Fibroblast of lung (primary cell): ENCODE results near the gene ZIK1. TPM values are rescaled to one million over a fixed set of nuclear protein-coding genes. Genes with fewer than 3 reads are reported as not detected.

ENCODE experiments used
- DNase-seq, 2 donors: peaks; one replicate each; pipeline versions ENCODE4 v3.0.0 to v3.0.0-alpha.2; 2010; ENCODE audit warnings: low read depth in 2 of 2
- H2AFZ ChIP-seq: 2 replicates; pipeline ENCODE4 v1.5.1; 2012; ENCODE audit warnings: low read length, control low read depth, inconsistent platforms
- H3K27ac ChIP-seq: 2 replicates; pipeline ENCODE4 v1.5.1; 2011; ENCODE audit warnings: low read length, control low read depth; ENCODE audit not compliant: insufficient read depth
- H3K27me3 ChIP-seq: 2 replicates; pipeline ENCODE4 v1.5.1; 2011; ENCODE audit warnings: mild to moderate bottlenecking, low read length; ENCODE audit not compliant: control insufficient read depth, insufficient read depth
- H3K36me3 ChIP-seq: 2 replicates; pipeline ENCODE4 v1.5.1; 2011; ENCODE audit warnings: low read length; ENCODE audit not compliant: control insufficient read depth, insufficient read depth
- H3K4me1 ChIP-seq: 2 replicates; pipeline ENCODE4 v1.5.1; 2011; ENCODE audit warnings: low read length; ENCODE audit not compliant: control insufficient read depth, insufficient read depth; ENCODE audit errors: extremely low read depth
- H3K4me2 ChIP-seq: 2 replicates; pipeline ENCODE4 v1.5.1; 2011; ENCODE audit warnings: low read length, control low read depth; ENCODE audit not compliant: insufficient read depth; ENCODE audit errors: extremely low read depth
- H3K4me3 ChIP-seq, 4 experiments: fragments of 200-600 bp in 1 of 4; sonication (generic) in 1 of 4; replicated peaks in 1 of 4; 2 replicates each; pipeline ENCODE4 v1.5.1; 2011 to 2016; ENCODE audit warnings: low read length in 4 of 4, low read depth in 3 of 4, mild to moderate bottlenecking in 3 of 4, control low read depth in 2 of 4, inconsistent platforms in 1 of 4, mixed read lengths in 1 of 4; ENCODE audit not compliant: insufficient read depth in 1 of 4; ENCODE audit errors: control extremely low read depth in 1 of 4
- H3K79me2 ChIP-seq: 2 replicates; pipeline ENCODE4 v1.5.1; 2012; ENCODE audit warnings: mild to moderate bottlenecking, low read length, inconsistent platforms; ENCODE audit not compliant: control insufficient read depth, insufficient read depth
- H3K9ac ChIP-seq: 2 replicates; pipeline ENCODE4 v1.5.1; 2011; ENCODE audit warnings: mild to moderate bottlenecking, low read length, control low read depth; ENCODE audit not compliant: insufficient read depth
- H3K9me3 ChIP-seq: 2 replicates; pipeline ENCODE4 v1.5.1; 2012; ENCODE audit warnings: low read depth, low read length; ENCODE audit not compliant: control insufficient read depth, insufficient read depth
- H4K20me1 ChIP-seq: 2 replicates; pipeline ENCODE4 v1.5.1; 2011; ENCODE audit warnings: low read length; ENCODE audit not compliant: control insufficient read depth, insufficient read depth; ENCODE audit errors: extremely low read depth
- CTCF ChIP-seq, 2 donors: IDR thresholded peaks in 1 of 2; conservative IDR thresholded peaks in 1 of 2; 1 replicate in 1 of 2; 2 replicates in 1 of 2; pipeline ENCODE4 v1.5.1; 2011 to 2012; ENCODE audit warnings: low read length in 2 of 2, control low read depth in 1 of 2, inconsistent platforms in 1 of 2, low read depth in 1 of 2, mild to moderate bottlenecking in 1 of 2
- EZH2 ChIP-seq: IDR thresholded peaks from 2 replicates; pipeline ENCODE4 v1.5.1; 2012; ENCODE audit warnings: low read length, control low read depth, mild to moderate bottlenecking; ENCODE audit errors: missing control alignments
- polyA plus RNA-seq, 2 donors: library from polyadenylated mRNA; depleted of rRNA in 1 of 2; stranded (reverse) in 1 of 2; unstranded in 1 of 2; fragments of >200 nt; gene quantifications; 2 replicates each; pipeline ENCODE4 v1.2.1, GENCODE V29; 2011 to 2012; ENCODE audit warnings: missing spikeins in 1 of 2
- total RNA-seq: library from RNA; depleted of rRNA; stranded (reverse); fragments of >200 nt; gene quantifications from 2 replicates; pipeline ENCODE4 v1.2.1, GENCODE V29; 2014

The ZIK1 gene
- total and polyA plus RNA-seq, 2 donors (not counting 1 experiment from before 2014, with no cell fraction given), result 3.9 to 7.1 TPM

GRCh38 chr19:57599761-57600383, 15.9 kb downstream of the ZIK1 start, which contains the start of gene ZNF530:
Gene ZNF530 (plus strand): TSS chr19:57599885. CDS start chr19:57604346, 4,461 bp downstream.
- TF ChIP-seq EZH2 (no peak), CTCF (conservative IDR thresholded peaks at IDR 0.05 in 1 of 2, IDR thresholded peaks at IDR 0.05 in 1 of 2; ENCODE audit: low read depth in 1 of 2, low read length in 2 of 2) (no peak)
- Histone ChIP-seq H3K79me2 (peaks cover 7% of the 10 kb centered on the region), H3K36me3 (no peaks in the 10 kb centered on the region), H3K9me3 (no peaks in the 10 kb centered on the region), H3K27me3 (no peaks in the 10 kb centered on the region), H3K4me3 (peak within 1 kb of the TSS; percentile 44 to 90 (median 86)), H3K4me2 (peak within 1 kb of the TSS; percentile 91), H3K27ac (peak within 1 kb of the TSS; percentile 45), H2AFZ (peak within 1 kb of the TSS; percentile 90), H3K9ac (peak within 1 kb of the TSS; percentile 69), H3K4me1 (peaks cover 3% of the 10 kb centered on the region), H4K20me1 (no peaks in the 10 kb centered on the region)
- DNase-seq, result peak; percentile 87 to 93

GRCh38 chr19:57606931-57607330, 23.0 kb downstream of the ZIK1 start:
- Histone ChIP-seq H3K79me2 (no peaks in the 10 kb centered on the region), H3K27ac (no peak overlapping the region), H3K36me3 (peaks cover 7% of the 10 kb centered on the region), H3K4me3 (no peak overlapping the region), H3K9me3 (peaks cover 2% of the 10 kb centered on the region), H3K4me2 (no peak overlapping the region), H3K27me3 (no peaks in the 10 kb centered on the region), H3K4me1 (no peaks in the 10 kb centered on the region), H3K9ac (no peak overlapping the region), H4K20me1 (no peaks in the 10 kb centered on the region), H2AFZ (no peak overlapping the region)
- TF ChIP-seq EZH2 (no peak), CTCF (conservative IDR thresholded peaks at IDR 0.05 in 1 of 2, IDR thresholded peaks at IDR 0.05 in 1 of 2; ENCODE audit: low read depth in 1 of 2, low read length in 2 of 2) (no peak)
- DNase-seq, result no peak

- Histone ChIP-seq H4K20me1 (no peaks in the 10 kb centered on the region), H3K9me3 (peaks cover 8% of the 10 kb centered on the region), H3K4me2 (no peak overlapping the region), H3K4me1 (no peaks in the 10 kb centered on the region), H3K27ac (no peak overlapping the region), H3K9ac (no peak overlapping the region), H3K36me3 (peaks cover 7% of the 10 kb centered on the region), H2AFZ (no peak overlapping the region), H3K27me3 (no peaks in the 10 kb centered on the region), H3K4me3 (no peak overlapping the region), H3K79me2 (peaks cover 20% of the 10 kb centered on the region)
- TF ChIP-seq EZH2, result no peak
- TF ChIP-seq CTCF (conservative IDR thresholded peaks at IDR 0.05 in 1 of 2, IDR thresholded peaks at IDR 0.05 in 1 of 2; ENCODE audit: low read depth in 1 of 2, low read length in 2 of 2), result no peak
- DNase-seq, result no peak
These were observed 27.2 kb downstream of the ZIK1 start for GRCh38 chr19:57611113-57611512.
